NCI-H345 (cell line): Measurements from ENCODE around the gene IFT81.
"Not testable (repeated sequence)": the region's sequence is repeated elsewhere in the genome, so short reads cannot be mapped to it uniquely, and the experiment has no call there.

Experiments used
- DNase-seq: peaks from one replicate; lab custom pipeline; 2025; lab: John Stamatoyannopoulos, UW

The IFT81 gene

GRCh38 chr12:110124269-110124995, at the start of gene IFT81:
IFT81 (plus strand) TSS chr12:110124357; CDS start chr12:110127381, 3,024 bp downstream.
- peak; percentile 96 for DNase-seq

GRCh38 chr12:110075880-110076279, 48.3 kb upstream of the IFT81 start:
- no peak for DNase-seq

GRCh38 chr12:110077800-110078199, 46.4 kb upstream of the IFT81 start:
- no peak for DNase-seq

GRCh38 chr12:110079477-110080400, 44.4 kb upstream of the IFT81 start:
- DNase-seq, result no peak

GRCh38 chr12:110080410-110080809, 43.7 kb upstream of the IFT81 start:
- no peak for DNase-seq

- no peak for DNase-seq
These were observed 39.7 kb upstream of the IFT81 start for GRCh38 chr12:110084314-110085015.

GRCh38 chr12:110088216-110088615, 35.9 kb upstream of the IFT81 start:
- DNase-seq, result not testable (repeated sequence)

GRCh38 chr12:110088936-110089335, 35.2 kb upstream of the IFT81 start:
- no peak for DNase-seq

- no peak for DNase-seq
These were observed 33.7 kb upstream of the IFT81 start for GRCh38 chr12:110090266-110091135.

- DNase-seq, result no peak
These were observed 32.9 kb upstream of the IFT81 start for GRCh38 chr12:110091136-110091711.

- DNase-seq, result no peak
These were observed 30.4 kb upstream of the IFT81 start for GRCh38 chr12:110093631-110094311.

GRCh38 chr12:110100315-110100970, 23.7 kb upstream of the IFT81 start:
- DNase-seq, result peak; percentile 71

- DNase-seq, result peak; percentile 27
These were observed 21.9 kb upstream of the IFT81 start for GRCh38 chr12:110102255-110102654.

- DNase-seq, result no peak
These were observed 19.7 kb upstream of the IFT81 start for GRCh38 chr12:110104188-110105094.

- no peak for DNase-seq
These were observed 19.0 kb upstream of the IFT81 start for GRCh38 chr12:110105159-110105558.

GRCh38 chr12:110105986-110106385, 18.2 kb upstream of the IFT81 start:
- no peak for DNase-seq

GRCh38 chr12:110107369-110108281, 16.5 kb upstream of the IFT81 start:
- DNase-seq, result no peak
